ENCODE data around the gene FMO1.
"Not testable (repeated sequence)": the region's sequence is repeated elsewhere in the genome, so short reads cannot be mapped to it uniquely, and the experiment has no call there.

The FMO1 gene

DNA sequence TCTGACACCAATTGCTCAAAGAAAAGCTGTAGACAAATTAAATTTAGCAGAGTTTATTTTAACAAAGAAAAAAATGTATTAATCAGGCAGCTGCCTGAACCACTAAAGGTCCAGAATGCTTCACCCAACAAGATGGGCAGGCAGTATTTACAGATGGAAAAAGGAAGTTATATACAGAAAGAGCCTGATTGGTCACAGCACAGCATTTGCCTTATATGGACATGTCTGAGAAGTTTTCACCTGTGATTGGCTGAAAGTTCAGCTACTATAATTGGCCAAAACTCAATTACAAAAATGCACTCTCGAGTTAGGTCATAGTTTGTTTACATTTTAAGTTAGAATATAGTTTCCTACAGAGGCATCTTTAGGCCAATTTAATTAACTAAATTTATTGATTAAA is 15.1 kb upstream of the FMO1 start:
- no peak for DNase-seq (ENCODE audit: low read depth)

DNA sequence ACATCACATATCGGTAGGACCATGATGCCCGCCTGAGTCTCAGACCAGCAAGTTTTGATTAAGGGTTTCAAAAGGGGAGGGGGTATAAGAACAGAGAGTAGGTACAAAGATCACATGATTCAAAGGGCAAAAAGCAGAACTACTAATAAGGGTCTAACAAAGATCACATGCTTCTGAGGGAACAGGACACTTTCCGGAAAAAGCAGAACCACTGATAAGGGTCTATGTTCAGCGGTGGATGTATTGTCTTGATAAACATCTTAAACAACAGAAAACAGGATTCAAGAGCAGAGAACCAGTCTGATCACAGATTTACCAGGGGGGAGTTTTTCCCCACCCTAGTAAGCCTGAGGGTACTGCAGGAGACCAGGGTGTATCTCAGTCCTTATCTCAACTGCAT is 12.1 kb upstream of the FMO1 start:
- DNase-seq (ENCODE audit: low read depth), result not testable (repeated sequence)

DNA sequence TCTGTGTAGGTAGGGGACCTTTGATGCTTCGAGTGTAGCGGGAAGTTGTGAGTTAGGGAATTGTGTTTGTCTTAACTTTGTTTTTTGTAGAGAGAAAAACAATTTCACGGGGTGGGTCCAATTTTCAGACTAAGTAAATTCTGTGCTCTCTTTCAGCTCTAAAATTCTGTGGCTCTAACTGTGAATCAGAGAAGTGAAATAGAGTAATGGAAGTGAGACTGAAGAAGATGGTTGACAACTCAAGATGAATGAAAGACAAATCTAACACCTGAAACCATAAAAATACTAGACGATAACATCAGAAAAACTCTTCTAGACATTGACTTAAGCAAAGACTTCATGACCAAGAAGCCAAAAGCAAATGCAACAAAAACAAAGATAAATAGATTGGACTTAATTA is 4.4 kb upstream of the FMO1 start:
- no peak for DNase-seq (ENCODE audit: low read depth)

GRCh38 chr1:171245458-171246064 is 2.7 kb upstream of the FMO1 start:
- no peak for DNase-seq (ENCODE audit: low read depth)

GRCh38 chr1:171247501-171247900 is 793 bp upstream of the FMO1 start:
- DNase-seq (ENCODE audit: low read depth), result no peak

DNA sequence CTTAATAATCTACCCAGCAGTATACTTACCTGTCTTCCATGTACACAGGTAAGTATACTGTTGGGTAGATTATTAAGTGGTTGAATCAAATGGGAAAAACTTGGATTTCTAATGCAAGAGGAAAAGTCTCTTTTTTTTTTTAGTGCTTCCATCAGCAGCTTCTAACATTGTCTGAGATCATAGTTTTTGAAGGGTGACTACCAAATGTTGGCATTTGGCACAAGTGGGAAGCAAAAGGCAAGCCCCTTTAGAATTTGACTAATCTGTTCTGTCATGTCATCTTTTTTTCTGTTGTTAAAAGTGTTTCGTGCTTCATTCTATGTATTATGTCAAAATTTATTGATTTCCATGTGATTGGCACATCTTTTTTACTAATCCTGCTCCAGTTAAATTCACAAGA is 547 bp downstream of the FMO1 start:
- DNase-seq (ENCODE audit: low read depth), result no peak

DNA sequence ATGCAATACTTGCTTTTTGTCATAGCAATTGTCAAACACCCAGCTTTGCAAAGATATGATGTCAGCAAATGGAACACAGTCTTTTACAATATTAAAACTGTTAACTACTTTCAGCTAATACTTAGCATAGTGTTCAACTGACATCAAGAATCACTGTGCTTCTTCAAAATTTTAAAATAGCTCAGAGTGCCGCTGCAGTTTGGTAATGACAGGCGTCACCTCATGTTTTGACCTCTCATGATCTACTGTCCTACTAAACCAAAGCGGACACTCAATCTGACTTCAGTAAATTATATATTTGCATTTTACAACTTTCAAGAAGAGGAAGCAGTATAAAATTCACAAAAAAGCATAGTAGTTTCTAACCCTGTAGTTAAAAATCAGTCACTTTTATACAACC is 2.0 kb downstream of the FMO1 start:
- no peak for DNase-seq (ENCODE audit: low read depth)

GRCh38 chr1:171251042-171251951 is 3.0 kb downstream of the FMO1 start:
- DNase-seq (ENCODE audit: low read depth), result no peak

DNA sequence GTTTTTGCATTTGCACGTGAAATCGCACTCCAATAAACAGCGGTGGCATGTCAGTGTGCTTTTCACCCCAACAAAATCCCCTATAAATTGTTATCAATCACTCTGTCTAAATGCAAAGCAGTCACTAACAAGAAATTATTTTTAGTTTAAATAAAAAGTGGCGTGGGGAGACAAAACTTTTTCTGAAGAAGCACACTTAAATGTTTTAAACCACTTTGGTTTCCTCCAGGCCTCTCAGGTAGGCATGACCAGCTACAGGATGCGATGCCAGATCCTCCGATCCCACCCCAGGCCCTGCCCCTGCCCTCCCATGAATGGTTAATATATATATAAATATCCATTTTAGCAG is 3.6 kb downstream of the FMO1 start:
- DNase-seq (ENCODE audit: low read depth), result no peak

- no peak for DNase-seq (ENCODE audit: low read depth)
Measured at GRCh38 chr1:171252482-171252881, 4.2 kb downstream of the FMO1 start.

GRCh38 chr1:171254859-171255258 is 6.6 kb downstream of the FMO1 start:
- DNase-seq (ENCODE audit: low read depth), result no peak

DNA sequence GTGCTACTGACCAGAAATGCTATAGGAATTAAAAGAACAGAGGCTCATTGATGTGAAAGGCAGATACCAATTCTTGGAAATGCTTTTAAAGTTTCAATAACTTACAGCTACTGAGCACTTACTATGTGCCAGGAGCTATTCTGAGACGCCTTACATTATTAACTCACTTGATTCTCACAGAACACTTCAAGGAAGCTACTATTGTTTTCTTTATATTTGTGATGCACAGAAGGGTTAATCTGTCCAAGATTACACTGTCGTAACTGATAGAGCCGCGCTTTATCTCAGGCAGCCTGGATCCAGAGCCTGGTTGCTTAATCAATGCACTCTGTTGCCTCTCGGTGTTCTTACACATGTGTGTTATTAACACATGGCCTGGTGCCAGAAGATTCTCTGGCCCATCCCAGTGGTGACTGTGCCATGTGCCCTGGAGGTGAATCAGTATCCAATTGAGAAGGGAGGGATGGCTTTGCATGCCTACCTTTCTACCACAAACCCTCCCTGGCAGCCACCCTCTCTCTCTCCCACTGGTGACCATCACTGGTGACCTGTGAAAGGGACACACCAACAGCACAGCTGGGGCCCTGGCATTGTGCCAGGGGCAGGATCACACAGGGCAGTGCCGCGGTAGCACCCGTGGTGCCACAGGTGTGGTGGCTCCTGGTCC is 8.8 kb downstream of the FMO1 start:
- no peak for DNase-seq (ENCODE audit: low read depth)

DNA sequence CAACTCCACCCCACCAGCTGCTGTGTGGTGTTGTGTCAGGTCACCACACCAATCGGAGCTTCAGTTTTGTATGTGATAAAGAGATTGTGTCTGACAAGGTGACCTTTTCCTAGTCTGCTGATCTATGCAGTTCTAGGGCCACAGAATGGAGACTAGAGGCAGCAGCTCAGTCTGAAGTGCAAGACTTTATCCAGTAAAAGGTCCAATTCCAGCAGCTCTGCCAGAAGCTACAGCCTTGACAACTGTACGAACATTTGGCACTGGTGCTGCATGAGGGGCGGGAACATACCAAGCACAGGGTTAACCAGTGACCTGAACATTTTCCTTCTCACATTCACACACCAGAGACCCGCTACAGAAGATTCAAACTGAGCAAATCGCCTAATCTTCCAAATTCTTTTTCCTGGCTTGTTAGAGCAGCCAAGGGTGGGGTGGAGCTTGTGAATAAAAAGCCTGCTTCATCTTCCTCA is 9.3 kb downstream of the FMO1 start:
- no peak for DNase-seq (ENCODE audit: low read depth)

GRCh38 chr1:171258429-171258828 is 10.1 kb downstream of the FMO1 start:
- DNase-seq (ENCODE audit: low read depth), result no peak

DNA sequence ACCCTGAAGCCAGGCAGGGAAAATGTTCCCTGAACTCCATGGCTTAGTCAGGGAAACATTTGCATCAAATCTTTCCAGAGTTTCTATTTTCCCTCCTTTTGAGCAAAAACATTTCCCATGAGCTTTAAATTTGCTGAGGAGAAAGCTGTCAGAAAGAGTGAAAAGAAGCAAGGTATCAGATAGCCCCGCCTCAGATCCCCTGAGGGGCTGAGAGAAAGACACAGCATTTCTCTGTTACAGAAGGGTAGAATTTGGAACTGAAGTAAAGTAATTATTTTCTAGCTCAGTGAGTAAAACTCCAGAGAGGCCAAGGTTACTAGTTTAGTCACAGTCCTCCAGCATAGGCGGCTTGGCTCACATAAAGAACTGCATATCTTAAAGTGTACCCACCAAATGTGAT is 10.6 kb downstream of the FMO1 start:
- DNase-seq (ENCODE audit: low read depth), result no peak

GRCh38 chr1:171261336-171261735 is 13.0 kb downstream of the FMO1 start:
- no peak for DNase-seq (ENCODE audit: low read depth)

DNA sequence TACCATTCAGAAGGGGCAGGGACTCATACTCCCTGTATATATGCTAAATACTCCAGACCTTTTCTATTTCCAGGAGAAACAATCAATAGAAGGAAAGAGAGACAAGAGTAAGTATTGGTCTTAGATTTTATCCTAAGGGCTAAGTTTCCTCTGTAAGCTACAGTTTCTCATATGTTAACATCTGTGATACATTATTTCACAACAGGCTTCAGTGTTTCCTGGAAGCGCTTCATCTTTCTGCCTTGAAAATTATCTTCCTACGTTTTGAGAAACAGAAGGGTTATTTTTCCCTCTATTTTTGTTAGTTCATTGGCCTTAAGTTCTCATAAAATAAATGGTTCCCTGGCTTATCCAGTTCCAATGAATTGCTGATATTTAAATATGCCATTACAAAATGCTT is 15.6 kb downstream of the FMO1 start:
- no peak for DNase-seq (ENCODE audit: low read depth)

GRCh38 chr1:171265686-171266085 is 17.4 kb downstream of the FMO1 start:
- DNase-seq (ENCODE audit: low read depth), result no peak

GRCh38 chr1:171266930-171267329 is 18.6 kb downstream of the FMO1 start:
- no peak for DNase-seq (ENCODE audit: low read depth)

- no peak for DNase-seq (ENCODE audit: low read depth)
Measured at GRCh38 chr1:171267391-171267790, 19.1 kb downstream of the FMO1 start.

DNA sequence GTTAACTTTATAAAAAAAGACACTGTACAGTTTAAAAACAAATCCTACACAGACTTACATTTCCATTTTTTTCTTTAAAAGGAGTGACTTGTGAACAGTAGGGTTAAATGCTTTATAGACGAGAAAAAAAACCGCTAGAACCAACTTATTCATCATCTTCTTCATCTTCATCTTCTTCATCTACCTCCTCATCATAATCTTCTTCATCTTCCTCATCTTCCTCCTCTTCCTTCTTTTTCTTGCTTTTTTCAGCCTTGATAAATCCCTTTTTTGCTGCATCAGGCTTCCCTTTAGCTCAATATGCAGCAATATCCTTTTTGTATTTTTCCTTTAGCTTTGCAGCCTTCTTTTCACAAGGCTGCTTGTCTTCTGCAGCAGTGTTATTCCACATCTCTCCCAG is 22.5 kb downstream of the FMO1 start:
- DNase-seq (ENCODE audit: low read depth), result no peak

- no peak for DNase-seq (ENCODE audit: low read depth)
Measured at GRCh38 chr1:171277534-171277933, 29.2 kb downstream of the FMO1 start.

DNA sequence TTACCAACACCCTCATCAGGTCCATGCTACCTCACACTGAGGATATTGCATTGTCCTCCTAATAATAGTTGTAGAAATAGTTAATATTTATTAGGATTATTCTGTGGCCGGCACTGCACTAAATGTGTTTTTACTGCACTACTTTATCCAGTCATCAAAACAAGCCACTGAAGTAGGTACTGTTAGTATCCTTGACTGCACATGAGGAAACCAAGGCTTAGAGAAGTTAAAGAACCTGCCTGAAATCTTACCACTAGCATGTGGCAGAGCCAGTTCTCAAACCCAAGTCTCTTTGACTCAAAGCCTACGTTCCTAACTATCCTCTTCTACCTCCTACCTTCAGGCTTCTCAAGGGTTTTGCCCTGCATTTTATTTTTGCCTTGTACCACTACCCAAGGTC is 30.9 kb downstream of the FMO1 start:
- DNase-seq (ENCODE audit: low read depth), result no peak

Measured in stromal cell of bone marrow (primary cell).